Aorta (tissue), 5 donors: Measurements from ENCODE around the gene ERP27. TPM values are rescaled to one million over a fixed set of nuclear protein-coding genes. Genes with fewer than 3 reads are reported as not detected.

Experiments
- ATAC-seq: fragments of 200-7000 bp; cut with Tn5 transposase; one replicate; pipeline ENCODE4 v1.9.1; 2022; ENCODE audit warnings: moderate library complexity; ENCODE audit not compliant: low FRiP score
- DNase-seq, 2 donors: peaks; one replicate each; pipeline ENCODE4 v3.0.0-alpha.2; 2020
- H3K27ac ChIP-seq, 2 donors: one replicate each; pipeline ENCODE4 v1.5.1; 2013; ENCODE audit warnings: low read length in 2 of 2, mild to moderate bottlenecking in 2 of 2, moderate library complexity in 2 of 2, control low read depth in 1 of 2, inconsistent platforms in 1 of 2, low read depth in 1 of 2
- H3K27me3 ChIP-seq, 2 donors: one replicate each; pipeline ENCODE4 v1.6.1; 2013; ENCODE audit warnings: control low read depth in 1 of 2, low read length in 1 of 2, mild to moderate bottlenecking in 1 of 2, moderate library complexity in 1 of 2; ENCODE audit not compliant: insufficient read depth in 2 of 2, control insufficient read depth in 1 of 2
- H3K36me3 ChIP-seq, 2 donors: one replicate each; pipeline ENCODE4 v1.6.1; 2013; ENCODE audit warnings: control low read depth in 1 of 2, low read length in 1 of 2, mild to moderate bottlenecking in 1 of 2; ENCODE audit not compliant: insufficient read depth in 2 of 2, control insufficient read depth in 1 of 2
- H3K4me1 ChIP-seq, 2 donors: one replicate each; pipeline ENCODE4 v1.6.1; 2013; ENCODE audit warnings: low read length in 2 of 2, control low read depth in 1 of 2, mild to moderate bottlenecking in 1 of 2, moderate library complexity in 1 of 2; ENCODE audit not compliant: insufficient read depth in 2 of 2, control insufficient read depth in 1 of 2
- H3K4me3 ChIP-seq, 2 donors: one replicate each; pipeline ENCODE4 v1.5.1; 2013; ENCODE audit warnings: low read length in 2 of 2, control low read depth in 1 of 2, mild to moderate bottlenecking in 1 of 2
- H3K9me3 ChIP-seq: one replicate; pipeline ENCODE4 v1.6.1; 2013; ENCODE audit warnings: mild to moderate bottlenecking, low read length; ENCODE audit not compliant: control insufficient read depth
- WGBS, 2 donors: extraction: QIAGEN DNeasy Blood & Tissue Kit; methylation state at CpG; one replicate each; pipeline ENCODE4 v1.1.7; 2013; 5-methylcytosine and 5-hydroxymethylcytosine counted together
- intact Hi-C, 2 donors: fragments of 100-400 bp; cut with DNase I; formaldehyde crosslinking; loops; one replicate each; pipeline versions ENCODE4 v1.14.2 to v1.15.0; 2022
- polyA plus RNA-seq, 2 donors: library from polyadenylated mRNA; stranded (reverse); fragments of 200-250 nt; gene quantifications; one replicate each; pipeline ENCODE4 v1.2.3, GENCODE V29; 2013
- total RNA-seq, 2 donors: library from RNA; stranded (reverse); fragmentation: NEBNext Ultra II Directional; extraction: Animal tissue kit (Norgen Biotek cat#: 25700); gene quantifications; one replicate each; pipeline ENCODE4 v1.2.1, GENCODE V29; 2021
- donor health status: healthy with polysubstance abuse.
- donor health status: Bipolar disorder and iron deficiency.
- donor health status: DM: no; HTN: no; CAD: no.
- donor health status: DM: no; HTN: no; CAD: no.
- donor health status: DM: yes; HTN: yes; CAD: no.

ERP27 gene
- total and polyA plus RNA-seq, 4 donors: 0.20 to 5.3 (median 2.2) TPM

- no peak for DNase-seq
- intact Hi-C loops: loop anchor here in 1 of 2 donors (5.0 kb wide), 1 partner anchor 63 kb away; the partner anchor contains the start of gene MGP
- 82 to 83% methylated on average over 4 of the region's 4 CpGs for WGBS, 2 donors
Measured at GRCh38 chr12:14950421-14950820, 12.1 kb upstream of the ERP27 start.

GRCh38 chr12:14949631-14950030, 11.3 kb upstream of the ERP27 start:
- WGBS, 2 donors: 95% methylated on average over 5 of the region's 5 CpGs

More at GRCh38 chr12:14950421-14950820, 12.1 kb upstream of the ERP27 start:
- Histone ChIP-seq H3K4me1 (peaks cover 5 to 8% of the 10 kb centered on the region in 2 donors), H3K27ac (no peak overlapping the region), H3K27me3 (no peaks in the 10 kb centered on the region), H3K4me3 (no peak overlapping the region), H3K36me3 (no peaks in the 10 kb centered on the region), H3K9me3 (no peaks in the 10 kb centered on the region)
- no peak for ATAC-seq

DNA sequence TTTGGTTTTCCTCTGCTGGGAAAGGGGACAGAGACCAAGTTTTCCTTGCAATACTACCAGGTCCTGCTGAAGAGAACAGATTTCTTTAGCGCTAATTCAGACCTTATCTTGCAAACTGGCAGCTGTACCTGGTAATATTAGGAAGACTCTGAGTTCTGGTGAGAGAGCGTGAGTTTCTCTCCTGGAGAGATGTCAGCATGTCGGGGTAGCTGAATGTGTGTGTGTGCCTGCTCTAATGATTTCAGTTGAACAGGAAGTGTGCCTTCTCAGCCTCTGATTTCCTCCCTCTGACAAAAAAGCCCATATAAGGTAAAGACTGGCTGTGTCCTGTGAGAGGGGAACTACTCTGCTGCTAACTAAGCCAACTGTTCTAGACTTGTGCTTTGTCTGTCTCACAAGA, 10.3 kb upstream of the ERP27 start:
- Histone ChIP-seq H3K4me3 (peak overlapping the region in 1 of 2 donors; percentile 76), H3K9me3 (no peaks in the 10 kb centered on the region), H3K27me3 (no peaks in the 10 kb centered on the region), H3K4me1 (peaks cover 5 to 8% of the 10 kb centered on the region in 2 donors), H3K27ac (peak overlapping the region; percentile 92 to 99), H3K36me3 (peaks cover 2 to 5% of the 10 kb centered on the region in 2 donors)
- 0 to 1% methylated on average over 3 of the region's 3 CpGs for WGBS, 2 donors
- no peak for DNase-seq
- ATAC-seq: peak; percentile 90
- intact Hi-C loops: loop anchor here in 1 of 2 donors (5.0 kb wide), 1 partner anchor 61 kb away; the partner anchor contains the start of gene MGP

More at GRCh38 chr12:14949631-14950030, 11.3 kb upstream of the ERP27 start:
- Histone ChIP-seq H3K36me3 (peaks cover under 1 to 4% of the 10 kb centered on the region in 2 donors), H3K4me3 (no peak overlapping the region), H3K27ac (peak overlapping the region in 1 of 2 donors; percentile 64), H3K9me3 (no peaks in the 10 kb centered on the region), H3K4me1 (peaks cover 5 to 8% of the 10 kb centered on the region in 2 donors), H3K27me3 (no peaks in the 10 kb centered on the region)
- DNase-seq (no peak), ATAC-seq (no peak)
- intact Hi-C loops: loop anchor here (5.0 kb wide), 1 partner anchor 62 kb away; the partner anchor contains the start of gene MGP (in 2 of the 2)

DNA sequence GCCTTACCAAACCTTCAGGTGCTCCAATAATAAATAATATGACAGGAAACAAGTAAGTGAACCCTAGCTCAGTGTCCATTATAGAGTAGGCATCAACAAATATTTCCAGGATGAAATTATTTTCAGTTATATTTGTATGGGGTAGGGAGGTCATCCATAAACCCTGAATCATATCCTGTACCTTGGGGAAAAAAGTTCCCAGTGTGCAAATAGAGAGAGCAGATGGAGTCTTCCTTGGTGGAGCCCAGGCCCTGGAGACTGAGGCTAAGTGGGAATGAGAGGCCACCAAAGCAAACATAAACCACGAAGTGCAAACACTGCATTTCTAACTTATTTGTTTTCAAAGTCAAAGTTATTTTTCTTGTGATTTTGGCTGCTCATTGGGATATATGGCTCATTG, 8.5 kb upstream of the ERP27 start:
- Histone ChIP-seq H3K36me3 (peaks cover 2 to 5% of the 10 kb centered on the region in 2 donors), H3K4me3 (no peak overlapping the region), H3K27ac (no peak overlapping the region), H3K9me3 (no peaks in the 10 kb centered on the region), H3K27me3 (no peaks in the 10 kb centered on the region), H3K4me1 (peaks cover 4 to 5% of the 10 kb centered on the region in 2 donors)
- 43 to 51% methylated on average over 1 of the region's 1 CpG for WGBS, 2 donors
- ATAC-seq: no peak
- no peak for DNase-seq
- intact Hi-C loops: loop anchor here in 1 of 2 donors (5.0 kb wide), 1 partner anchor 60 kb away; the partner anchor contains the start of gene MGP

DNA sequence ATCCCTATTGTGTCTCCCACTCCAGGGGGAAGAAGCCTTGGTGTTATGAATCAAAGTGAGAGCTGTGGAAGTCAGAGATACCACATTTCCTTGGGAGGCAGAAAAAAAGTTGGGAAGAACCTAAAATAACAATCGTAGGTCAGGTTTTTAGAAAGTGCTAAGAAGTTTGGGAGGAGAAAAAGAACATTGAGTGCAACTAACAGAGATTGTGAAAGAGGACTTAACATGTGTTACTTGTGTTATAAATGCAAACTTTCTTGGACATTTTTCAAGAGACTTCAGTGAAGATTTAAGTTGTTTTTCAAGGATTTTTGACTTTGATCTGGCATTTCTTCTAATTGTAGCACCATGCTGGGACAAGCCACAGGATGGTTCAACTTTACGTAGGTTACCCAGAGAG, 7.8 kb upstream of the ERP27 start:
- no peak for ATAC-seq
- Histone ChIP-seq H3K4me1 (peaks cover 4 to 5% of the 10 kb centered on the region in 2 donors), H3K27me3 (no peaks in the 10 kb centered on the region), H3K9me3 (no peaks in the 10 kb centered on the region), H3K27ac (no peak overlapping the region), H3K36me3 (peaks cover 2 to 5% of the 10 kb centered on the region in 2 donors), H3K4me3 (no peak overlapping the region)
- DNase-seq: no peak
- intact Hi-C loops: loop anchor here in 1 of 2 donors (5.0 kb wide), 1 partner anchor 59 kb away; the partner anchor contains the start of gene MGP
- 87 to 88% methylated on average over 2 of the region's 2 CpGs for WGBS, 2 donors

DNA sequence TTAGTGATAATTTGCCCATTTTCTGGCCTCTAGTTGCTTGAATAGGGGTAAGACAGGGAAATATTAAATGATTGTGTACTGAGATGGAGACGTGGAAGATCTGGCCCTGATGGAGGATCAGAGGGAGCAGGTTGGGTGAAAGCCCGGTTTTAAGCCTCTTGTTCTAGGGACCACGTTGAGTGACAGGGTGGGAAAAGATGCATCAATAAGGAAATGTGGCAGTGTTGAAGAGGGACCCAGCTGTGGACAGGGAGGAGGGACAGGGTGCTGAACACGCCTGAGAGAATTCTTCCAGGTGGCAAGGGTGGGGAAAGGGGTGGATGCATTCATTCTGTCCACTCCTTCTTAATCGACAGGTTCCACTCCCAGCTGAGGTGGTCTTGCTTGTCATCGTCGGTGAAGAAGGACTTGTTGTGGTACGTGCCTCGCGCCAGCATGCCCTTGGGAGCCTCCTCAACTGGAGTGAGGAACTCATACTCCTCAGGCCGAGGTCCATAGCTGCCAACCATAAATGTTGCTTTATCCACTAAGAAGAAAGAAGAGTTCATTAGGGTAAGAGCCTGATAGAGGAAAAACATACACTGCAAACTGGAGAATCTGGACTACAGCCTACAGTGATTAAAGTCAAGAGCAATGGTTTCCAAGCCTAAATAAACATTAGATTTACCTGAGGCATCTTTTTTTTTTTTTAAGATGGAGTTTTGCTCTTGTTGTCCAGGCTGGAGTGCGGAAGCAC, 4.0 kb upstream of the ERP27 start:
- Histone ChIP-seq H3K9me3 (no peaks in the 10 kb centered on the region), H3K36me3 (peaks cover 2 to 5% of the 10 kb centered on the region in 2 donors), H3K27ac (no peak overlapping the region), H3K4me1 (peaks cover 2 to 4% of the 10 kb centered on the region in 2 donors), H3K27me3 (no peaks in the 10 kb centered on the region), H3K4me3 (no peak overlapping the region)
- ATAC-seq: no peak
- DNase-seq: no peak
- WGBS, 2 donors: 85 to 95% methylated on average over 12 of the region's 12 CpGs
- intact Hi-C loops: loop anchor here in 1 of 2 donors (5.0 kb wide), 1 partner anchor 45 kb away; no protein-coding TSS in a partner anchor

- Histone ChIP-seq H3K27ac (no peak overlapping the region), H3K4me3 (no peak overlapping the region), H3K4me1 (peaks cover 0 to under 1% of the 10 kb centered on the region in 2 donors), H3K9me3 (no peaks in the 10 kb centered on the region), H3K36me3 (peaks cover 2 to 5% of the 10 kb centered on the region in 2 donors), H3K27me3 (no peaks in the 10 kb centered on the region)
- DNase-seq: no peak
- intact Hi-C loops: loop anchor here in 1 of 2 donors (5.0 kb wide), 1 partner anchor 44 kb away; no protein-coding TSS in a partner anchor
- WGBS, 2 donors: 96 to 98% methylated on average over 2 of the region's 2 CpGs
- no peak for ATAC-seq
Measured at GRCh38 chr12:14941369-14941768, 3.0 kb upstream of the ERP27 start.

GRCh38 chr12:14937689-14938088, 648 bp downstream of the ERP27 start:
- ATAC-seq (no peak), DNase-seq (no peak)
- intact Hi-C loops: loop anchor here in 1 of 2 donors (10.0 kb wide), 1 partner anchor 57 kb away; no protein-coding TSS in a partner anchor
- 65 to 73% methylated on average over 1 of the region's 1 CpG for WGBS, 2 donors
- Histone ChIP-seq H3K4me1 (no peaks in the 10 kb centered on the region), H3K27ac (no peak overlapping the region), H3K27me3 (no peaks in the 10 kb centered on the region), H3K9me3 (no peaks in the 10 kb centered on the region), H3K4me3 (no peak overlapping the region), H3K36me3 (no peaks in the 10 kb centered on the region)
